ENCODE data around the gene ENTREP3. TPM values are rescaled to one million over a fixed set of nuclear protein-coding genes. Genes with fewer than 3 reads are reported as not detected.

ENTREP3 gene
- total RNA-seq, 2 experiments from 2014 or later, result 9.1 to 59.3 TPM

- H3K4me2 ChIP-seq (ENCODE audit: low read length), result peak overlapping the region; percentile 73
- H4K20me1 ChIP-seq (ENCODE audit: insufficient read depth, low read length), result no peaks in the 10 kb centered on the region
- no TSS peak for BruUV-seq (replicated peaks)
- peaks cover 19% of the 10 kb centered on the region; the same call in 1 of the 2 replicates for H3K79me2 ChIP-seq (ENCODE audit: insufficient read depth, low read depth, low read length)
- TF ChIP-seq EZH2phosphoT487 (IDR thresholded peaks at IDR 0.05; ENCODE audit: borderline replicate concordance, low read depth, low read length) (no peak), CTCF (conservative IDR thresholded peaks at IDR 0.05; ENCODE audit: low read length) (peak; percentile 36; the same call in 1 of the 2 replicates)
- no peaks in the 10 kb centered on the region for H3K9me2 ChIP-seq (ENCODE audit: insufficient read depth, low read length)
- peaks cover 17% of the 10 kb centered on the region for H3K4me1 ChIP-seq (ENCODE audit: insufficient read depth, low read length, poor library complexity, severe bottlenecking)
- peak overlapping the region; percentile 51 for H3K27ac ChIP-seq (ENCODE audit: low read depth, low read length, poor library complexity, severe bottlenecking)
- DNase-seq (ENCODE audit: low spot score), result peak; percentile 57
- ChIA-PET CTCF (ENCODE audit: unreplicated experiment) (interaction anchor here (0.9 to 3.4 kb wide), 2 partner anchors 10 to 68 kb away, joined by 3 to 10 read pairs; no protein-coding TSS in a partner anchor), POLR2A (interaction anchor here (0.6 to 2.3 kb wide), 3 partner anchors 11 to 55 kb away, joined by 3 to 13 read pairs (median 8); partner anchors contain the start of gene CLK2)
- peaks cover 74% of the 10 kb centered on the region for H3K36me3 ChIP-seq (ENCODE audit: insufficient read depth, low read length)
- H2AFZ ChIP-seq (ENCODE audit: low read length), result peak overlapping the region; percentile 72
- no peaks in the 10 kb centered on the region for H3K9me3 ChIP-seq (ENCODE audit: low read length)
- H3K4me3 ChIP-seq (ENCODE audit: low read depth, low read length, poor library complexity, severe bottlenecking), result peak overlapping the region; percentile 84
- intact Hi-C loops (cut with micrococcal nuclease; ENCODE audit: unreplicated experiment), result loop anchor here (5.0 kb wide), 1 partner anchor 54 kb away; the partner anchor contains the start of genes MTX1 and THBS3
Measured at GRCh38 chr1:155261493-155261851, 6.2 kb upstream of the ENTREP3 start.

DNA sequence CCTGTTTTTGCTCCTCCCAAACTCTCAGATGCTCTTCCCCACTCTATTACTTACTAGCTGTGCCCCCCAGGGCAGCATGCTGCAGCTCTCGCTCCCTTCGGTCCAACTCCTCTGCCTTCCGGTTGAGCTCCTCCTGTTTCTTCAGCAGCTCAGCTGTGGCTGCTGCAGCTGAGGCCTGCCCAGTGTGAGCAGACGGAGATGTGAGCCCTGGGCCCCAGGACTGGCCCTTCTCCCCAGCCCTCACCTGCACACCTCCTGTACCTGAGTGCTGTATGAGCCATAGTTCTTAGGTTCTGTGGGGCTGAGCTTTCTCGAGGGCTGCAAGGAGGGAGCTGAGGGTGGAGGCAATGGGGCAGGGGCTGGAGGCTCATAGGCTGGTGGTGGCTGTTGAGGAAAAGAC is 5.0 kb upstream of the ENTREP3 start:
- H3K9me2 ChIP-seq (ENCODE audit: insufficient read depth, low read length), result no peaks in the 10 kb centered on the region
- no peak for DNase-seq (ENCODE audit: low spot score)
- ChIA-PET CTCF (ENCODE audit: unreplicated experiment) (interaction anchor here (3.4 kb wide), 1 partner anchor 9 kb away, joined by 10 read pairs; no protein-coding TSS in a partner anchor), POLR2A (interaction anchor here (2.3 kb wide), 1 partner anchor 13 kb away, joined by 13 read pairs; the partner anchor contains the start of gene CLK2)
- no peaks in the 10 kb centered on the region for H3K9me3 ChIP-seq (ENCODE audit: low read length)
- intact Hi-C loops (cut with micrococcal nuclease; ENCODE audit: unreplicated experiment), result loop anchor here (5.0 kb wide), 1 partner anchor 53 kb away; the partner anchor contains the start of genes MTX1 and THBS3
- H3K36me3 ChIP-seq (ENCODE audit: insufficient read depth, low read length), result peaks cover 73% of the 10 kb centered on the region
- peaks cover 19% of the 10 kb centered on the region; the same call in 1 of the 2 replicates for H3K79me2 ChIP-seq (ENCODE audit: insufficient read depth, low read depth, low read length)
- H3K4me1 ChIP-seq (ENCODE audit: insufficient read depth, low read length, poor library complexity, severe bottlenecking), result peaks cover 23% of the 10 kb centered on the region
- no peak overlapping the region for H3K4me3 ChIP-seq (ENCODE audit: low read depth, low read length, poor library complexity, severe bottlenecking)
- H2AFZ ChIP-seq (ENCODE audit: low read length), result no peak overlapping the region
- H3K27ac ChIP-seq (ENCODE audit: low read depth, low read length, poor library complexity, severe bottlenecking), result no peak overlapping the region
- no peaks in the 10 kb centered on the region for H4K20me1 ChIP-seq (ENCODE audit: insufficient read depth, low read length)
- TF ChIP-seq EZH2phosphoT487 (IDR thresholded peaks at IDR 0.05; ENCODE audit: borderline replicate concordance, low read depth, low read length), result no peak
- TF ChIP-seq CTCF (conservative IDR thresholded peaks at IDR 0.05; ENCODE audit: low read length), result no peak
- BruUV-seq (replicated peaks), result no TSS peak
- peak overlapping the region; percentile 73 for H3K4me2 ChIP-seq (ENCODE audit: low read length)
